Measurements from ENCODE around the gene BARX1. TPM values are rescaled to one million over a fixed set of nuclear protein-coding genes. Genes with fewer than 3 reads are reported as not detected.
"Not testable (repeated sequence)": the region's sequence is repeated elsewhere in the genome, so short reads cannot be mapped to it uniquely, and the experiment has no call there.

Gene BARX1
- total RNA-seq, 1 donor = not detected

- no peak overlapping the region for H3K4me3 ChIP-seq (ENCODE audit: low read length)
- no peaks in the 10 kb centered on the region for H3K9me3 ChIP-seq (ENCODE audit: low read depth, low read length)
- H3K27me3 ChIP-seq (ENCODE audit: insufficient read depth, low read length) = no peaks in the 10 kb centered on the region
- H3K4me1 ChIP-seq (ENCODE audit: insufficient read depth, low read length) = no peaks in the 10 kb centered on the region
These were observed 20.1 kb upstream of the BARX1 start for GRCh38 chr9:93975262-93975661.

GRCh38 chr9:93974151-93974550, 19.0 kb upstream of the BARX1 start:
- no peaks in the 10 kb centered on the region for H3K4me1 ChIP-seq (ENCODE audit: insufficient read depth, low read length)
- no peak overlapping the region for H3K4me3 ChIP-seq (ENCODE audit: low read length)
- no peaks in the 10 kb centered on the region for H3K27me3 ChIP-seq (ENCODE audit: insufficient read depth, low read length)
- H3K9me3 ChIP-seq (ENCODE audit: low read depth, low read length) = no peaks in the 10 kb centered on the region

DNA sequence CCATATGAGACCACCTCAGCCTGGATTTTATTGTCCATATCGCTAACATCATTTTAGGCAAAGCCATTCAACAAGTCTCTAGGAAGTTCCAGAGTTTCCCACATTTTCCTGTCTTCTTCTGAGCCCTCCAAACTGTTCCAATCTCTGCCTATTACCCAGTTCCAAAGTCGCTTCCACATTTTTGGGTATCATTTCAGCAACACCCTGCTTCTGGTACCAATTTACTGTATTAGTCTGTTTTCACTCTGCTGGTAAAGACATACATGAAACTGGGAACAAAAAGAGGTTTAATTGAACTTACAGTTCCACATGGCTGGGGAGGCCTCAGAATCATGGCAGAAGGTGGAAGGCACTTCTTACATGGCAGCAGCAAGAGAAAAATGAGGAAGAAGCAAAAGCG, 17.5 kb upstream of the BARX1 start:
- not testable (repeated sequence) for H3K9me3 ChIP-seq (ENCODE audit: low read depth, low read length); H3K4me3 ChIP-seq (ENCODE audit: low read length); H3K27me3 ChIP-seq (ENCODE audit: insufficient read depth, low read length); H3K4me1 ChIP-seq (ENCODE audit: insufficient read depth, low read length)

DNA sequence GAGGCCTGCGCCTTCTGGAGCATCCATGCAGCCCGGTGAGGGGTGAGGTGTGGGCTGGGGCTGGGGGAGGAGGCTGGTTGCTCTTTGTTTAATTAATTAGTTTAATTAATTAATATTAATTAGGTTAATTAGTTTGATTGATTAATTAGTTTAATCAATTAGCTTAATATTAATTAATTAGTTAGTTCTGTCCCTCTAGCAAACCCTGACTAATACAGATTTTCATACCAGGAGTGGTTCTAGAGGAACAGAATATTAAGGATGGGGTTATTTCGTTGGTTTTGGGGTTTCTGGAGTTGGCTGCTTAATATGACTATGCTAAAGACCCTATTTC, 14.1 kb upstream of the BARX1 start:
- Histone ChIP-seq H3K9me3 (ENCODE audit: low read depth, low read length) (no peaks in the 10 kb centered on the region), H3K27me3 (ENCODE audit: insufficient read depth, low read length) (no peaks in the 10 kb centered on the region), H3K4me3 (ENCODE audit: low read length) (no peak overlapping the region), H3K4me1 (ENCODE audit: insufficient read depth, low read length) (no peaks in the 10 kb centered on the region)

GRCh38 chr9:93968451-93969327, 13.5 kb upstream of the BARX1 start:
- Histone ChIP-seq H3K4me1 (ENCODE audit: insufficient read depth, low read length) (no peaks in the 10 kb centered on the region), H3K9me3 (ENCODE audit: low read depth, low read length) (no peaks in the 10 kb centered on the region), H3K4me3 (ENCODE audit: low read length) (no peak overlapping the region), H3K27me3 (ENCODE audit: insufficient read depth, low read length) (peaks cover 1% of the 10 kb centered on the region)

DNA sequence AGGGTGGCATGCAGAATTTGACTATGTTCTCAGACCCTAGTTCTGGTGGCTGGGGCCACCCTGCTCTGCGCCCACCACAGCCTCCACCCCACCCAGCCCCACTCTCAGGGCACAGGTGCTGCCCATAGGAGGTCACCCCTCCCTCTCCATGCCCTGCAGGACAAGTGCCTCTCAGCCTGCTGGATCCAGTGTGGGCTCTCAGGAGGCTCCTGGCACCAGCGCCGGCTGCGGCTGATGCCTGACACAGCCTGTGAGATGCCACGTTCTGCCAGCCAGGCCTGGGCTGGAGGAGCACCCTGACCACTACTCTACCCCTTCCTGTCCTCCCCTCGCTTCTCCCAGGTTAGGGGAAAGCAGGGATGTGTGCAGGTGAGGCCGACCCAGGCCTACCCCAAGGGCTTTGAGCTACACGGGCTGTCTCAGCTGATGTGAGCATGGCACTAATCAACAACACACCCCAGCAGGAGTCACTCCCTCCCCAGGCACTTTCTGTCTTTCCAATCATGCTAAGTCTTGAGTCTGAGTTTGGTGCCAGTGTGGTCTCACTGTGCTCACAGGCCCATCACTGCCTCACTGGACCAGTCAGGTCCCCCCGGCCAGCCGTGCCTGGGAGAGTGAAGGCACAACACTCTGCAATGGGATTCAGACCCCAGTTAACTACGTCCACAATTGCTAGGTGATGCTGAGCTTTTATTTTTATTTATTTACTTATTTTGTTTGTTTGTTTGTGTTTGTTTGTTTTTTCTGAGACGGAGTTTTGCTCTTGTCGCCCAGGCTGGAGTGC, 12.1 kb upstream of the BARX1 start:
- Histone ChIP-seq H3K4me1 (ENCODE audit: insufficient read depth, low read length) (peaks cover 3% of the 10 kb centered on the region), H3K9me3 (ENCODE audit: low read depth, low read length) (no peaks in the 10 kb centered on the region), H3K4me3 (ENCODE audit: low read length) (no peak overlapping the region)

GRCh38 chr9:93965830-93966577, 10.8 kb upstream of the BARX1 start:
- no peak overlapping the region for H3K4me3 ChIP-seq (ENCODE audit: low read length)
- no peaks in the 10 kb centered on the region for H3K9me3 ChIP-seq (ENCODE audit: low read depth, low read length)
- H3K27me3 ChIP-seq (ENCODE audit: insufficient read depth, low read length) = peaks cover 20% of the 10 kb centered on the region
- H3K4me1 ChIP-seq (ENCODE audit: insufficient read depth, low read length) = peaks cover 5% of the 10 kb centered on the region

More for the DNA sequence above, 12.1 kb upstream of the BARX1 start:
- peaks cover 8% of the 10 kb centered on the region for H3K27me3 ChIP-seq (ENCODE audit: insufficient read depth, low read length)

DNA sequence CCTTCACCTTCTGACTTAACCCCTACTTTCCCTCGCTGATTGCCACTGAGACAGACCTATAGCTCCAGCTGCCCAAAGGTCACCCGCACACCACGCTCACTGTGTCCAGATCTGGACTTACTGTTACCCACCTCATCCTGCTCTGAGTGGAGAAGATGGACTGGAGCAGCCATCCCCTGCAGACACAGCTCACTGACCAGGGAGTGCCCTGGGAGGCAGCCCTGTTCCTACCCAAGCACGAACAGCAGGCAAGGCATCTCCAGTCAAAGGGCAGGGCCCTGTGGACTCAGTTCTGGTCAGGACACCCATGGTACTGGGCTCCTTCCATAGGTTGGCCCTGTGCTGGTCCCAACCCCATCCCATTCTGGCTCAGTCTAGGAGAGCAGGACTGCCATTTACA, 9.5 kb upstream of the BARX1 start:
- peaks cover 33% of the 10 kb centered on the region for H3K27me3 ChIP-seq (ENCODE audit: insufficient read depth, low read length)
- H3K4me1 ChIP-seq (ENCODE audit: insufficient read depth, low read length) = peaks cover 17% of the 10 kb centered on the region
- no peak overlapping the region for H3K4me3 ChIP-seq (ENCODE audit: low read length)
- H3K9me3 ChIP-seq (ENCODE audit: low read depth, low read length) = no peaks in the 10 kb centered on the region

GRCh38 chr9:93963969-93964368, 8.8 kb upstream of the BARX1 start:
- H3K9me3 ChIP-seq (ENCODE audit: low read depth, low read length) = no peaks in the 10 kb centered on the region
- peaks cover 40% of the 10 kb centered on the region for H3K27me3 ChIP-seq (ENCODE audit: insufficient read depth, low read length)
- no peak overlapping the region for H3K4me3 ChIP-seq (ENCODE audit: low read length)
- H3K4me1 ChIP-seq (ENCODE audit: insufficient read depth, low read length) = peaks cover 24% of the 10 kb centered on the region

DNA sequence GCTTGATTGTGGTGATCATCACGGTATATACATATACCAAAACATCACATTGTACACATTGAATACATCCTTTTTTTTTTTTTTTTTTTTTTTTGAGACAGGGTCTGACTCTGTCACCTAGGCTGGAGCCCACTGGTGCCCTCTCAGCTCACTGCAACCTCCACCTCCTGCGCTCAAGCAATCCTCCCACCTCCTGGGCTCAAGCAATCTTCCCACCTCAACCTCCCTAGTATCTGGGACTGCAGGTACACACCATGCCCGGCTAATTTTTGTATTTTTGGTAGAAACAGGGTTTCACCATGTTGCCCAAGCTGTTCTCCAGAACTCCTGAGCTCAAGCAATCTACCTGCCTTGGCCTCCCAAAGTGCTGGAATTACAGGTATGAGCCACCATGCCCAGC, 8.3 kb upstream of the BARX1 start:
- H3K4me3 ChIP-seq (ENCODE audit: low read length); H3K9me3 ChIP-seq (ENCODE audit: low read depth, low read length): not testable (repeated sequence)
- Histone ChIP-seq H3K4me1 (ENCODE audit: insufficient read depth, low read length) (peaks cover 29% of the 10 kb centered on the region), H3K27me3 (ENCODE audit: insufficient read depth, low read length) (peaks cover 45% of the 10 kb centered on the region)

GRCh38 chr9:93962561-93963440, 7.6 kb upstream of the BARX1 start:
- Histone ChIP-seq H3K27me3 (ENCODE audit: insufficient read depth, low read length) (peaks cover 52% of the 10 kb centered on the region), H3K9me3 (ENCODE audit: low read depth, low read length) (no peaks in the 10 kb centered on the region), H3K4me3 (ENCODE audit: low read length) (no peak overlapping the region), H3K4me1 (ENCODE audit: insufficient read depth, low read length) (peaks cover 33% of the 10 kb centered on the region)

GRCh38 chr9:93962017-93962416, 6.9 kb upstream of the BARX1 start:
- Histone ChIP-seq H3K4me3 (ENCODE audit: low read length) (no peak overlapping the region), H3K27me3 (ENCODE audit: insufficient read depth, low read length) (peaks cover 60% of the 10 kb centered on the region), H3K4me1 (ENCODE audit: insufficient read depth, low read length) (peaks cover 33% of the 10 kb centered on the region), H3K9me3 (ENCODE audit: low read depth, low read length) (no peaks in the 10 kb centered on the region)

DNA sequence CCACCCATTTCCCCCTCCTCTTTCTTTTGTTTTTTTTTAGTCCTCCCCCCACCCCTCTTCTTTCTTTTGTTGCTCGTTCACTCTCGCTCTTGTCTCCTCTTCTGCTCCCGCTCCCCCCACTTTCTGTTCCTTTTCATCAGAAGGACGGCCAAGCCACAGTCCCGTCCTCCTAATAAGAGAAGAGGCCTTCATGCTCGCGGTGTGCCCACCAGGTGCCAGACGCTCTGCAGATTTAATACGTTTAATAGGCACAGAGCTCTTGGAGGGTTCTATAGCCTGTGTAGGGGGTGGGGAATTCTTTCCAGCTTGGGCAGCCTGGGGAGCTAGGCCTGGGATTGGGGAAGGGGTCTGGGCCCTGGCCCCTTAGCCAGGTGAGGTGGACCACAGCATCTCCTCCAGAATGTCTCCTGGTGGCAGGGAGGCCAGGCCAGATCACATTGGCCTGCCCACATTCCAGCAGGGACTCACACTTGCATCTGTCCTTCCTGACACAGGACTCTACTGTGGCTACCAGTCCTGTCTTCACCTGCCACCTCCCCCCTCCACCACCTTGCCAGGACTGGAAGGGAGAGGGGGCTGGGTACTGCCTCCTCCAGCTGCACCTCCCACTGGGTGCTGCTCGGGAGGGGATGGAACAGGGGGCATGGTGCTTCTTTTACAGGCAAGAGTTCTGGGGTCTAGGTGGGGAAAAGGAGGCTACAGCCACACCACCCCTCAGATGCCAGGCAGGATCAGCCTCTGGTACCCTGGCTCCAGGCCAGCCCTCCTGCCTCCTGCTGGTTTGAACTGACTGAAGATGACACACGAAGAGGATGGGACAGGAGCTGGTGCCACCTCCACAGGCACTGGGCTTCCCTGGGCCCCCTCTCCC, 6.1 kb upstream of the BARX1 start:
- H3K9me3 ChIP-seq (ENCODE audit: low read depth, low read length) = no peaks in the 10 kb centered on the region
- H3K4me3 ChIP-seq (ENCODE audit: low read length) = no peak overlapping the region
- peaks cover 68% of the 10 kb centered on the region for H3K27me3 ChIP-seq (ENCODE audit: insufficient read depth, low read length)
- peaks cover 33% of the 10 kb centered on the region for H3K4me1 ChIP-seq (ENCODE audit: insufficient read depth, low read length)

Measured in mononuclear cell (primary cell).